ENCODE data around the gene PPP6R2. TPM values are rescaled to one million over a fixed set of nuclear protein-coding genes. Genes with fewer than 3 reads are reported as not detected.

The PPP6R2 gene
- total and polyA plus RNA-seq, 2 experiments from 2014 or later, result 41.4 to 88.4 TPM

DNA sequence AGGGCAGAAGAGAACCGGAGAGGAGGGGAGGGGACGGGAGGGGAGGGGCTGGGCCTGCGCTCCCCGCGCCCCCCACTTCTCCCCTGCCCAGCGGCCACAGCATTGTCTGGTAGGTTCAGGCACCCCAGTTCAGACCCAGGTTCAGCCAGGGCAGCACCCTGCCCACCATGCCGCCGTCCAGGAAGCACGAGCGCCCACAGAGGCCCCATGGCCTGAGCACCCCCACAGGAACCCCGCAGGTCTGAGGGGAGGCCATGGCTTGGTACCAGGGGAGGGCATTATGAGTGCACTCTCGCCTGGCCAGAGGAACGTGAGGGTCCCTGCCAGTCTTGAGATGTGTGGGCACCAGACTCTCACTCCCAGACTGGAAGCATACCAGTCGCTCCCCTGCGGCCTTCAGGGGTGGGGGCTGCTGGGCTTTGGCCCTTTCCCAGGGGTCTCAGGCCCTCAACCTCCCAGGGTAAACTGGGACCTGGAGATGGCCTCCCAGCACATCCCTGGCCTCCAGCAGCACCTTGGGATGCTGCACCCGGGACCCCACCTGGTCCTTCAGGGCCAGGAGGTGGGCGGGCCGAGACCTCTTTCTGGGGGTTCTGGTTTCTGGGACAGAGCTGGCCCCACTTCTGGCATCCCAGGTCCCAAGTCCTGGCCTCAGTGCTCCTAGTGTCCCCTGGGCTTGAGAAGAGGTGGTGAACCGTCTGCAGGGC, 35.1 kb upstream of the PPP6R2 start:
- H3K36me3 ChIP-seq, result no peaks in the 10 kb centered on the region
- TF ChIP-seq, protein P1, sequence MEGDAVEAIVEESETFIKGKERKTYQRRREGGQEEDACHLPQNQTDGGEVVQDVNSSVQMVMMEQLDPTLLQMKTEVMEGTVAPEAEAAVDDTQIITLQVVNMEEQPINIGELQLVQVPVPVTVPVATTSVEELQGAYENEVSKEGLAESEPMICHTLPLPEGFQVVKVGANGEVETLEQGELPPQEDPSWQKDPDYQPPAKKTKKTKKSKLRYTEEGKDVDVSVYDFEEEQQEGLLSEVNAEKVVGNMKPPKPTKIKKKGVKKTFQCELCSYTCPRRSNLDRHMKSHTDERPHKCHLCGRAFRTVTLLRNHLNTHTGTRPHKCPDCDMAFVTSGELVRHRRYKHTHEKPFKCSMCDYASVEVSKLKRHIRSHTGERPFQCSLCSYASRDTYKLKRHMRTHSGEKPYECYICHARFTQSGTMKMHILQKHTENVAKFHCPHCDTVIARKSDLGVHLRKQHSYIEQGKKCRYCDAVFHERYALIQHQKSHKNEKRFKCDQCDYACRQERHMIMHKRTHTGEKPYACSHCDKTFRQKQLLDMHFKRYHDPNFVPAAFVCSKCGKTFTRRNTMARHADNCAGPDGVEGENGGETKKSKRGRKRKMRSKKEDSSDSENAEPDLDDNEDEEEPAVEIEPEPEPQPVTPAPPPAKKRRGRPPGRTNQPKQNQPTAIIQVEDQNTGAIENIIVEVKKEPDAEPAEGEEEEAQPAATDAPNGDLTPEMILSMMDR (IDR thresholded peaks at IDR 0.05; ENCODE audit: low read depth, low read length), result no peak
- DNase-seq (ENCODE audit: low read depth in 1 of 2, low spot score in 1 of 2), result no peak
- H3K27ac ChIP-seq, result peak overlapping the region; percentile 83
- H3K4me3 ChIP-seq, result no peak overlapping the region
- no peaks in the 10 kb centered on the region for H3K27me3 ChIP-seq
- H3K4me1 ChIP-seq (ENCODE audit: low read depth), result peaks cover 42% of the 10 kb centered on the region
- no peaks in the 10 kb centered on the region for H3K9me3 ChIP-seq (ENCODE audit: low read depth)

DNA sequence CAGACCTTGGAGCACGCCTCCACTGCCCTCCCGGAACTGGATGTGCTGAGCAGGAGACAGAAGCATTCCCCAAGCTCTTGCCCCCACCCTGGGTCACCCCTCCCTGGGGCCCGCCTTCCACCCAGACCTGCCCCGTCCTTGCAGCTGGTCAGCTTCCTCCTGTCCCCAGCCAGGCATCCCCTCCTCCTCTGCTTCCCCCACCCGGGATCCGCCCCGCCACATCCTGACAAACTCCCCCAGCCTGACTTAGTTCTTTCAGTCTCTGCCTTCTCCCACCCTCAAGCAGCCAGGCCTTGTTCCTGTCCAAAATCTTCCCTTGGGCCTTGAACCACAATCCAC, 34.6 kb upstream of the PPP6R2 start:
- H3K9me3 ChIP-seq (ENCODE audit: low read depth), result no peaks in the 10 kb centered on the region
- TF ChIP-seq, protein P1 (IDR thresholded peaks at IDR 0.05; ENCODE audit: low read depth, low read length), result no peak
- H3K27ac ChIP-seq, result peak overlapping the region; percentile 83
- H3K4me3 ChIP-seq, result no peak overlapping the region
- H3K36me3 ChIP-seq, result no peaks in the 10 kb centered on the region
- no peaks in the 10 kb centered on the region for H3K27me3 ChIP-seq
- peak in 1 of 2 donors; percentile 89 for DNase-seq (ENCODE audit: low read depth in 1 of 2, low spot score in 1 of 2)
- H3K4me1 ChIP-seq (ENCODE audit: low read depth), result peaks cover 36% of the 10 kb centered on the region

DNA sequence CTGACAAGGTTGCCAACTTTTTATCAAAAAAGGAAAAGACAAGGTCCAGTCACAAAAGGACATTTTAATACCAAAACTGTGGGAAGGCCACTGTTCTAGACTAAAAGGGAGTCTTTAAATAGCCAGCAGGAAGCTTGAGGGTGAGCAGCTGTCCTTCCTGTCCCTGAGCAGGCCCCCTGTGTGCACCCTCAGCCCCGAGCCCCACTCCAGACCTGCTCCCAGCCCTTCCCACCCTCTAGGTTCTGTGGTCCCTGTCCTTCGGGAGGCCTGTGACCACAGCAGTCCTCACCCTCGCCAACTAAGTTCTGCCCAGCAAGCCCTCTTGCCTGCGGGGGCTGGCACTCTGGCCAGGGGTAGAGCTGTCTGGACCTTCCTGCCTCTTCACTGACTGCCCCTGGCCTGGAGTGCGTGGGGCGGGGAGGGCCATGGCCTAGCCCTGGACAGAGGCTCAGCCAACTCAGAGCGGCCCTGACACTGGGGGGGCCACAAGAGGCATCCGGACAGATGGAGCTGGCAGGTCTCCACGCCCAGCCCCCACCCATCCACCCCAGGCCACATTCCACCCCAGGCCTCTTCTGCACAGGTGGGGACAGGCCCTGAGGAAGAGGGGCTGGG, 34.0 kb upstream of the PPP6R2 start:
- TF ChIP-seq, protein P1 (IDR thresholded peaks at IDR 0.05; ENCODE audit: low read depth, low read length), result no peak
- H3K27me3 ChIP-seq, result no peaks in the 10 kb centered on the region
- H3K4me3 ChIP-seq, result no peak overlapping the region
- H3K4me1 ChIP-seq (ENCODE audit: low read depth), result peaks cover 32% of the 10 kb centered on the region
- H3K9me3 ChIP-seq (ENCODE audit: low read depth), result no peaks in the 10 kb centered on the region
- H3K27ac ChIP-seq, result peak overlapping the region; percentile 83
- no peak for DNase-seq (ENCODE audit: low read depth in 1 of 2, low spot score in 1 of 2)
- no peaks in the 10 kb centered on the region for H3K36me3 ChIP-seq

DNA sequence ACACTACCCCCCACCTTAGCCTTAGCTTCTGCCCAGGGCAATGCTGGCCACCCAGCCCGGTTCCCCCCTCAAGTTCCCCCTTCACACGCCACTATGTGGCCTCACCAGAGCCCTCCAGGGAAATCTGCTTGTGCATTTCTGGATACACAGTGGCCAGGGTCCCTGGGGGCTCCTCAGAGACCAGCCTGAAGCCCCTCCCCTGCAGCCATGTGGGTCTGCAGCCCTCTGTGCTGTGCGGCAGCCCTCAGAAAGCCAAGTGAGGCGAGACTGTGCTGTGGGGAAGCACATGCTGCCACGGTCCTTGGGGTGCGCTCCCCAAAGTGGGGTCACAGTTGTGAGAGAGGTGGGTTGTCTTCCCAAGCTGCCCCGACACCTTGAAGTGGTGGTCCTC, 33.5 kb upstream of the PPP6R2 start:
- H3K9me3 ChIP-seq (ENCODE audit: low read depth), result no peaks in the 10 kb centered on the region
- no peaks in the 10 kb centered on the region for H3K27me3 ChIP-seq
- no peak overlapping the region for H3K4me3 ChIP-seq
- H3K36me3 ChIP-seq, result no peaks in the 10 kb centered on the region
- DNase-seq (ENCODE audit: low read depth in 1 of 2, low spot score in 1 of 2), result no peak
- peaks cover 31% of the 10 kb centered on the region for H3K4me1 ChIP-seq (ENCODE audit: low read depth)
- H3K27ac ChIP-seq, result no peak overlapping the region
- TF ChIP-seq, protein P1 (IDR thresholded peaks at IDR 0.05; ENCODE audit: low read depth, low read length), result no peak

DNA sequence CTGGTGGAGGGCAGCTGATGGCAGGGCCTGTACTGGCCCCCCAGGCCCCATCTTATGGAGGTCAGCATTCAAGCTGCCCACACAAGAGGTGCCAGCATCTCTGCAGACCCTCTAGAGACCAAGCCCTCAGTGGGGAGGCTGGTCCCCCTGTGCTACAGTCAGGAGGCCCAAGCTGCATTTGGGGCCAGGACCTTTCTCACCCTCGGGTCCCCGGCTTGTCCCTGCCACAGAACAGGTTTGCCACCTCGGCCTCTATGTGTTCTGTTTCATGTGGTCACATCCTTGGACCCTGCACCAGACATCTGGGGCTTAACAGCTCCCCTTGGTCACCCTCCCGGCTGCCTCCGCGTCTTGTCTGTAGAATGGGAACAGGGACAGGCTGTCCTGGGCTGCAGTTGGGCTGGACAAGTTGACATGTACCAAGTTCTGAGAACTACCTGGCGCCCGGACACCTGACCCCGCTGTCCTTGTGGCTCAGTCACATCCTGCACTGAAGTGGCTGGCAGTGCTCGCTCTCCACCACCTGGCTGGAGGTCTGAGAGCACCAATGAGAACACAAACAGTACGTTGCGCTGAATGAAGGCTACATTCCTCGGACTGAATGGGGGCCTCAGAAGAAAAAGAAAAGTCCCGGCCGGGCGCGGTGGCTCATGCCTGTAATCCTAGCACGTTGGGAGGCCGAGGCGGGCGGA, 33.0 kb upstream of the PPP6R2 start:
- Histone ChIP-seq H3K4me3 (no peak overlapping the region), H3K4me1 (ENCODE audit: low read depth) (peaks cover 32% of the 10 kb centered on the region), H3K36me3 (no peaks in the 10 kb centered on the region), H3K27ac (no peak overlapping the region), H3K9me3 (ENCODE audit: low read depth) (no peaks in the 10 kb centered on the region), H3K27me3 (no peaks in the 10 kb centered on the region)
- TF ChIP-seq, protein P1 (IDR thresholded peaks at IDR 0.05; ENCODE audit: low read depth, low read length), result no peak
- no peak for DNase-seq (ENCODE audit: low read depth in 1 of 2, low spot score in 1 of 2)
